Endothelial cell of umbilical vein (primary cell): ENCODE results near the gene DOCK8. TPM values are rescaled to one million over a fixed set of nuclear protein-coding genes. Genes with fewer than 3 reads are reported as not detected.

Experiments used
- BruUV-seq: library from RNA; stranded (reverse); fragments of 400-500 nt; replicated peaks from 2 replicates; lab custom pipeline; 2021; lab: Mats Ljungman, UMichigan
- CTCF ChIA-PET: fragments of 300-600, 350-600 bp; sonication (Branson Sonifier 250); formaldehyde crosslinking; loops from one replicate; lab custom pipeline; 2021; ENCODE audit warnings: antibody characterized with exemption, inconsistent platforms; lab: Charles Lee
- POLR2A ChIA-PET: fragments of 300-600, 350-600 bp; sonication (Branson Sonifier 250); formaldehyde crosslinking; loops from one replicate; lab custom pipeline; 2021; ENCODE audit warnings: antibody characterized with exemption, inconsistent platforms; lab: Charles Lee
- DNase-seq: peaks from one replicate; pipeline ENCODE4 v3.0.0-alpha.2; 2011; ENCODE audit warnings: low read depth, low spot score
- FAIRE-seq: peaks from 2 replicates; lab custom pipeline; 2011; peaks lifted over from hg19 to GRCh38; lab: Jason Lieb, UNC
- H2AFZ ChIP-seq: 2 replicates; pipeline ENCODE4 v1.6.0; 2012; ENCODE audit warnings: low read depth, low read length, control low read depth, inconsistent platforms
- H3K27ac ChIP-seq: 2 replicates; pipeline ENCODE4 v1.5.1; 2011; ENCODE audit warnings: low read depth, mild to moderate bottlenecking, control low read depth, low read length, moderate library complexity; ENCODE audit not compliant: insufficient read depth
- H3K27me3 ChIP-seq, 2 experiments: 2 replicates each; pipeline versions ENCODE4 v1.6.0 to v1.6.1; 2011; ENCODE audit warnings: low read length in 2 of 2, mixed read lengths in 1 of 2; ENCODE audit not compliant: control insufficient read depth in 2 of 2, insufficient read depth in 2 of 2
- H3K36me3 ChIP-seq, 2 experiments: 2 replicates in 1 of 2; 3 replicates in 1 of 2; pipeline ENCODE4 v1.5.1; 2011; ENCODE audit warnings: low read length in 2 of 2, mild to moderate bottlenecking in 1 of 2, moderate library complexity in 1 of 2; ENCODE audit not compliant: control insufficient read depth in 2 of 2, insufficient read depth in 2 of 2; ENCODE audit errors: extremely low read depth in 1 of 2
- H3K4me1 ChIP-seq: 3 replicates; pipeline ENCODE4 v1.5.1; 2011; ENCODE audit warnings: mild to moderate bottlenecking, low read length; ENCODE audit not compliant: control insufficient read depth, insufficient read depth; ENCODE audit errors: extremely low read depth
- H3K4me2 ChIP-seq: 2 replicates; pipeline ENCODE4 v1.6.1; 2011; ENCODE audit warnings: low read length, control low read depth, mixed read lengths; ENCODE audit not compliant: insufficient read depth
- H3K4me3 ChIP-seq, 3 experiments: fragments of 200-600 bp in 1 of 3; sonication (generic), shearing (Covaris generic) in 1 of 3; replicated peaks in 1 of 3; 2 replicates each; pipeline ENCODE4 v1.5.1; 2011 to 2016; ENCODE audit warnings: control low read depth in 3 of 3, low read length in 3 of 3, mild to moderate bottlenecking in 2 of 3, inconsistent platforms in 1 of 3, low read depth in 1 of 3, moderate library complexity in 1 of 3; ENCODE audit not compliant: insufficient read depth in 1 of 3
- H3K79me2 ChIP-seq: 2 replicates; pipeline ENCODE4 v1.6.0; 2012; ENCODE audit warnings: low read length, inconsistent platforms; ENCODE audit not compliant: control insufficient read depth, insufficient read depth
- H3K9ac ChIP-seq: replicated peaks from 2 replicates; pipeline ENCODE3; 2011; ENCODE audit warnings: low read length, control low read depth; ENCODE audit not compliant: insufficient read depth; ENCODE audit errors: extremely low read depth
- H3K9me1 ChIP-seq: replicated peaks from 3 replicates; pipeline ENCODE4 v1.6.0; 2011; ENCODE audit warnings: mild to moderate bottlenecking, low read length; ENCODE audit not compliant: control insufficient read depth, insufficient read depth; ENCODE audit errors: extremely low read depth
- H3K9me3 ChIP-seq: replicated peaks from 2 replicates; pipeline ENCODE4 v1.5.1; 2012; ENCODE audit warnings: low read length, inconsistent platforms; ENCODE audit not compliant: control insufficient read depth, insufficient read depth
- H4K20me1 ChIP-seq: replicated peaks from 2 replicates; pipeline ENCODE3; 2011; ENCODE audit warnings: mild to moderate bottlenecking, low read length; ENCODE audit not compliant: control insufficient read depth, insufficient read depth; ENCODE audit errors: extremely low read depth
- EZH2 ChIP-seq: IDR thresholded peaks from 2 replicates; pipeline ENCODE4 v1.6.1; 2012; ENCODE audit warnings: borderline replicate concordance, low read depth, mild to moderate bottlenecking, moderate library complexity, low read length, inconsistent platforms; ENCODE audit not compliant: severe bottlenecking
- FOS ChIP-seq: IDR thresholded peaks from 2 replicates; pipeline ENCODE4 v1.6.1; 2011; ENCODE audit warnings: mild to moderate bottlenecking, low read length, moderate library complexity, borderline replicate concordance; ENCODE audit not compliant: insufficient read depth
- GATA2 ChIP-seq: IDR thresholded peaks from 2 replicates; pipeline ENCODE4 v1.7.0; 2011; ENCODE audit warnings: low read depth, mild to moderate bottlenecking, moderate library complexity, mixed read lengths, low read length; ENCODE audit not compliant: insufficient read length, insufficient read depth
- JUN ChIP-seq: IDR thresholded peaks from 2 replicates; pipeline ENCODE4 v1.6.1; 2011; ENCODE audit warnings: borderline replicate concordance, low read depth; ENCODE audit not compliant: insufficient read length, insufficient read depth
- MYC ChIP-seq: IDR thresholded peaks from one replicate; pipeline ENCODE4 v1.6.1; 2011; ENCODE audit warnings: mild to moderate bottlenecking, low read depth, low read length
- POLR2A ChIP-seq: IDR thresholded peaks from 2 replicates; pipeline ENCODE4 v1.6.1; 2012; ENCODE audit warnings: low read depth, mild to moderate bottlenecking, control low read depth, low read length
- POLR2AphosphoS5 ChIP-seq: IDR thresholded peaks from 2 replicates; pipeline ENCODE4 v1.6.1; 2012; ENCODE audit warnings: low read depth, mild to moderate bottlenecking, control low read depth, low read length, moderate library complexity; ENCODE audit not compliant: insufficient read depth
- dilution Hi-C: fragments of 300-500 bp; cut with MboI; formaldehyde crosslinking; loops from one replicate; pipeline ENCODE4 v1.15.0; 2019; ENCODE audit warnings: low sequenced_read_pairs; ENCODE audit not compliant: extremely low pct_ligation_motif_present
- intact Hi-C: fragments of 100-400 bp; cut with micrococcal nuclease; formaldehyde crosslinking; loops from one replicate; pipeline ENCODE4 v1.10.0; 2022
- polyA plus RNA-seq, 4 experiments: library from polyadenylated mRNA; depleted of rRNA in 3 of 4; stranded (reverse) in 3 of 4; unstranded in 1 of 4; fragments of >200 nt; gene quantifications; 2 replicates each; pipeline versions ENCODE4 v1.2.1 to v1.2.3, GENCODE V29; 2011 to 2012; ENCODE audit warnings: missing spikeins in 1 of 4
- total RNA-seq: library from RNA; stranded (reverse); gene quantifications from 2 replicates; pipeline ENCODE4 v1.2.3, GENCODE V29; 2021
- TF ChIP-seq, protein P1 (sequence below), 2 donors: IDR thresholded peaks; 1 replicate in 1 of 2; 2 replicates in 1 of 2; pipeline ENCODE4 v1.5.1; 2011; ENCODE audit warnings: low read length in 2 of 2, mild to moderate bottlenecking in 2 of 2, moderate library complexity in 2 of 2, control low read depth in 1 of 2, inconsistent platforms in 1 of 2, low read depth in 1 of 2; ENCODE audit not compliant: insufficient read depth in 1 of 2; ENCODE audit errors: extremely low read depth in 1 of 2
- TF ChIP-seq, protein P2 (sequence below): IDR thresholded peaks from 2 replicates; pipeline ENCODE4 v1.6.1; 2011; ENCODE audit not compliant: insufficient read depth, insufficient read length

DOCK8 gene
- total and polyA plus RNA-seq, 2 donors (not counting 3 experiments of a cell fraction or from before 2014, with no cell fraction given) = 0.54 to 1.3 TPM

DNA sequence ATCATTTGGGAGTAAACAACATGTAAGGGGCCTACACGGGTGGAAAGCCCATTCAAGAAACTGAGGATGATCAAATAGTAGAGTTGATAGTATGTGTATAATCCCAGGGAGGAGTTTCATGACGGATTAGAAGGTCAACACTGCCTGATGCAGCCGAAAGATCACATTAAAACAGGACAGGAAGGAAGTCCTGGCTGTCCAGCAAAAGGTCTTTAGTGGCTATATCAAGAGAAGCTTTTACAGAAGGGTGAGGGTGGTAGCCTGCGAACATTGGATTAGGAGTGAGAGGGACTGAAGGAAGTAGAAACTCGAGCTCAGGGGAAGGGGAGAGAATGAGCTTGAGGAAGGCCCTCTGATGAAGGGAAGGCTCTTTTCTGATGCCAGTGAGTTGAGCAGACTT, 36.0 kb downstream of the DOCK8 start:
- FAIRE-seq (no peak), DNase-seq (no peak)
- H3K9me3 ChIP-seq = no peaks in the 10 kb centered on the region
- ChIA-PET POLR2A (no interaction called here), CTCF (interaction anchor here (0.8 kb wide), 1 partner anchor 11 kb away, joined by 3 read pairs; no protein-coding TSS in a partner anchor)
- H3K4me3 ChIP-seq = no peak overlapping the region
- no TSS peak for BruUV-seq
- no peak overlapping the region for H3K27ac ChIP-seq
- no peak overlapping the region for H3K4me2 ChIP-seq
- no peak overlapping the region for H2AFZ ChIP-seq
- TF ChIP-seq POLR2AphosphoS5 = no peak
- TF ChIP-seq EZH2 = no peak
- TF ChIP-seq, protein P1, sequence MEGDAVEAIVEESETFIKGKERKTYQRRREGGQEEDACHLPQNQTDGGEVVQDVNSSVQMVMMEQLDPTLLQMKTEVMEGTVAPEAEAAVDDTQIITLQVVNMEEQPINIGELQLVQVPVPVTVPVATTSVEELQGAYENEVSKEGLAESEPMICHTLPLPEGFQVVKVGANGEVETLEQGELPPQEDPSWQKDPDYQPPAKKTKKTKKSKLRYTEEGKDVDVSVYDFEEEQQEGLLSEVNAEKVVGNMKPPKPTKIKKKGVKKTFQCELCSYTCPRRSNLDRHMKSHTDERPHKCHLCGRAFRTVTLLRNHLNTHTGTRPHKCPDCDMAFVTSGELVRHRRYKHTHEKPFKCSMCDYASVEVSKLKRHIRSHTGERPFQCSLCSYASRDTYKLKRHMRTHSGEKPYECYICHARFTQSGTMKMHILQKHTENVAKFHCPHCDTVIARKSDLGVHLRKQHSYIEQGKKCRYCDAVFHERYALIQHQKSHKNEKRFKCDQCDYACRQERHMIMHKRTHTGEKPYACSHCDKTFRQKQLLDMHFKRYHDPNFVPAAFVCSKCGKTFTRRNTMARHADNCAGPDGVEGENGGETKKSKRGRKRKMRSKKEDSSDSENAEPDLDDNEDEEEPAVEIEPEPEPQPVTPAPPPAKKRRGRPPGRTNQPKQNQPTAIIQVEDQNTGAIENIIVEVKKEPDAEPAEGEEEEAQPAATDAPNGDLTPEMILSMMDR (IDR thresholded peaks at IDR 0.05; ENCODE audit: extremely low read depth in 1 of 2, insufficient read depth in 1 of 2, low read depth in 1 of 2, low read length in 2 of 2) = no peak
- no peak for TF ChIP-seq MYC
- TF ChIP-seq GATA2 = no peak
- TF ChIP-seq, protein P2, sequence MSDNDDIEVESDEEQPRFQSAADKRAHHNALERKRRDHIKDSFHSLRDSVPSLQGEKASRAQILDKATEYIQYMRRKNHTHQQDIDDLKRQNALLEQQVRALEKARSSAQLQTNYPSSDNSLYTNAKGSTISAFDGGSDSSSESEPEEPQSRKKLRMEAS = no peak
- no peak for TF ChIP-seq FOS
- no peak for TF ChIP-seq POLR2A
- TF ChIP-seq JUN = no peak
- intact Hi-C loops = no loop called here
- dilution Hi-C loops = no loop called here
- no peaks in the 10 kb centered on the region for H3K9me1 ChIP-seq
- no peaks in the 10 kb centered on the region for H4K20me1 ChIP-seq
- no peaks in the 10 kb centered on the region for H3K4me1 ChIP-seq
- H3K79me2 ChIP-seq = no peaks in the 10 kb centered on the region
- H3K9ac ChIP-seq = no peak overlapping the region
- H3K36me3 ChIP-seq = no peaks in the 10 kb centered on the region
- H3K27me3 ChIP-seq = no peaks in the 10 kb centered on the region
